Esophagus muscularis mucosa (tissue), 4 donors: Measurements from ENCODE around the gene FSD1L. TPM values are rescaled to one million over a fixed set of nuclear protein-coding genes. Genes with fewer than 3 reads are reported as not detected.

Source experiments
- DNase-seq: peaks from one replicate; pipeline ENCODE4 v3.0.0-alpha.2; 2017; ENCODE audit errors: extremely low spot score
- H3K27ac ChIP-seq, 4 donors: fragments of 200-600 bp; sonication (generic); replicated peaks in 1 of 4; 1 replicate in 3 of 4; 2 replicates in 1 of 4; pipeline ENCODE4 v1.5.1; 2016 to 2019; ENCODE audit warnings: mild to moderate bottlenecking in 1 of 4
- H3K27me3 ChIP-seq, 4 donors: fragments of 200-600 bp; sonication (generic); one replicate each; pipeline versions ENCODE4 v1.5.1 to v1.6.0; 2016 to 2019
- H3K36me3 ChIP-seq, 4 donors: fragments of 200-600 bp; sonication (generic); one replicate each; pipeline ENCODE4 v1.5.1; 2016 to 2019
- H3K4me1 ChIP-seq, 4 donors: fragments of 200-600 bp; sonication (generic); one replicate each; pipeline ENCODE4 v1.5.1; 2016 to 2019
- H3K4me3 ChIP-seq, 4 donors: fragments of 200-600 bp; sonication (generic); 1 replicate in 2 of 4; 2 replicates in 2 of 4; pipeline ENCODE4 v1.5.1; 2016 to 2019; ENCODE audit warnings: mild to moderate bottlenecking in 4 of 4, moderate library complexity in 1 of 4
- H3K9me3 ChIP-seq, 4 donors: fragments of 200-600 bp; sonication (generic); 1 replicate in 3 of 4; 2 replicates in 1 of 4; pipeline ENCODE4 v1.5.1; 2016 to 2019
- CTCF ChIP-seq, 3 experiments: fragments of 200-600 bp in 2 of 3; fragments of 450-650 bp in 1 of 3; sonication (generic) in 2 of 3; IDR thresholded peaks; one replicate each; pipeline ENCODE4 v1.5.1; 2017 to 2019; ENCODE audit warnings: antibody characterized with exemption in 3 of 3, mild to moderate bottlenecking in 2 of 3, moderate library complexity in 1 of 3
- EP300 ChIP-seq: sonication (generic); formaldehyde crosslinking; IDR thresholded peaks from one replicate; pipeline ENCODE4 v1.6.1; 2017; ENCODE audit warnings: antibody characterized with exemption
- POLR2A ChIP-seq: fragments of 450-650 bp; IDR thresholded peaks from one replicate; pipeline ENCODE4 v1.6.1; 2017; ENCODE audit warnings: antibody characterized with exemption, moderate library complexity, mild to moderate bottlenecking, low read depth
- POLR2AphosphoS5 ChIP-seq, 2 donors: sonication (generic); formaldehyde crosslinking; IDR thresholded peaks; one replicate each; pipeline ENCODE4 v1.6.1; 2017; ENCODE audit warnings: antibody characterized with exemption in 2 of 2
- whole genome bisulfite sequencing: methylation state at CpG from one replicate; pipeline ENCODE4 v1.1.5; 2018; 5-methylcytosine and 5-hydroxymethylcytosine counted together
- intact Hi-C: fragments of 100-400 bp; cut with DNase I; formaldehyde crosslinking; loops from one replicate; pipeline ENCODE4 v1.15.1; 2023
- total RNA-seq, 4 donors: library from RNA; depleted of rRNA; stranded (reverse); fragments of >200 nt; gene quantifications; one replicate each; pipeline versions ENCODE4 v1.1.0 to v1.2.1, GENCODE V29; 2016

Gene FSD1L
- total RNA-seq, 4 donors from 2014 or later = 2.2 to 5.4 (median 2.6) TPM

DNA sequence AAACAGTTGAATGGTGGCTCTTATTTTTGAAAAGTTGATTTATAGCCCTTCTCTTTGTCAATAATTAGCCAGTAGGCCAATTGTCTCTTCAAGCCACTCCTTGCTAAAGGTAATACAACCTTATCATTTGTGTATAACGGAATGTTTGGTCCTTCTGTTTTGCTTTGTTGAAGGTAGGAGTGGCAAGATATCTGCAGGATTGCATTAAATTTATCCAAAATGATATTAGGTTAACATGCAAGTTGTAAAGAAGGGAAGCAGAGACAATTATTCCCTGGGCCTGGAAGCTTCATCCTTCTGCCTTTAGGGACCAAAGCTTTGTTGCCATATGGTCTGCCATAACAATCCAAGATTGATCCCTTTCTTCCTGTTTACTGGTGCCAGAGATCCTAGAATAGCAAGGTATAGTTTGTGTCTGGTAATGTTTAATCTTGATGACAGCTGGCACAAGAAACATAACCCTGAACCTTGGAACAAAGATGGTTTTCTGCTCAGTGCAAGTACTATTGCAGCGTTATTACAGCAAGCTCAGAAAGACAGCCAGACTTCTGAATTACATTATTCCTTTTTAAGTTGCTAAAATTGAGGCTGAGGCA, 15.5 kb upstream of the FSD1L start:
- DNase-seq = no peak
- intact Hi-C loops = no loop called here
- TF ChIP-seq CTCF (IDR thresholded peaks at IDR 0.05) (no peak), EP300 (no peak), POLR2AphosphoS5 (IDR thresholded peaks at IDR 0.05) (no peak), POLR2A (no peak)
- no peaks in the 10 kb centered on the region for H3K27me3 ChIP-seq
- no peak overlapping the region for H3K4me3 ChIP-seq
- H3K4me1 ChIP-seq = peaks cover 0 to 16% (median 15%) of the 10 kb centered on the region in 4 donors
- H3K36me3 ChIP-seq = no peaks in the 10 kb centered on the region
- no peaks in the 10 kb centered on the region for H3K9me3 ChIP-seq
- no peak overlapping the region for H3K27ac ChIP-seq
- 62% methylated on average over 2 of the region's 2 CpGs for WGBS

DNA sequence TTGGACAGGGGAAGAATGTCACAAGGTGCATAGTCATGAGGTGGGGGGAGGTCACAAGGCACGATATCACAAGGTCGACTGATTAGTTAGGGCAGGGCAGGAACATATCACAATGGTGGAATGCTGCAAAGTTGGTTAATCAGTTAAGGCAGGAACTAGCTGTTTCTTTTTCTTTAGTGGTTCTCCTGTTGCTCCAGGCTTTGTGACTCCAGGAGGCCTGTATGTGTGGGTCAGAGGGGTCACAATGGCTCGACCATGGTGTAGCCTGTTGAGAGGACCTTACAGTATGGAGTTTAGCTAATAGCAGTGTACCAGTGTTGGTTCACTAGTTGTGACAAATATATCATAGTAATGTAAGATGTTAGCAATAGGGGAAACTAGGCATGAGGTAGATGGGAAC, 12.4 kb upstream of the FSD1L start:
- no peak overlapping the region for H3K27ac ChIP-seq
- 85% methylated on average over 3 of the region's 3 CpGs for WGBS
- H3K27me3 ChIP-seq = no peaks in the 10 kb centered on the region
- TF ChIP-seq CTCF (IDR thresholded peaks at IDR 0.05) = no peak
- no peak for TF ChIP-seq EP300
- no peak for TF ChIP-seq POLR2A
- no peak for TF ChIP-seq POLR2AphosphoS5 (IDR thresholded peaks at IDR 0.05)
- no peaks in the 10 kb centered on the region for H3K36me3 ChIP-seq
- intact Hi-C loops = no loop called here
- peaks cover 0 to 16% (median 15%) of the 10 kb centered on the region in 4 donors for H3K4me1 ChIP-seq
- H3K9me3 ChIP-seq = no peaks in the 10 kb centered on the region
- no peak for DNase-seq
- no peak overlapping the region for H3K4me3 ChIP-seq

GRCh38 chr9:105436783-105437182, 11.1 kb upstream of the FSD1L start:
- 86% methylated on average over 4 of the region's 4 CpGs for WGBS
- TF ChIP-seq CTCF (IDR thresholded peaks at IDR 0.05) (no peak), EP300 (no peak), POLR2A (no peak), POLR2AphosphoS5 (IDR thresholded peaks at IDR 0.05) (no peak)
- intact Hi-C loops = no loop called here
- no peak for DNase-seq
- Histone ChIP-seq H3K4me3 (no peak overlapping the region), H3K36me3 (no peaks in the 10 kb centered on the region), H3K27me3 (no peaks in the 10 kb centered on the region), H3K27ac (no peak overlapping the region), H3K4me1 (peaks cover 0 to 15% (median 14%) of the 10 kb centered on the region in 4 donors), H3K9me3 (no peaks in the 10 kb centered on the region)

DNA sequence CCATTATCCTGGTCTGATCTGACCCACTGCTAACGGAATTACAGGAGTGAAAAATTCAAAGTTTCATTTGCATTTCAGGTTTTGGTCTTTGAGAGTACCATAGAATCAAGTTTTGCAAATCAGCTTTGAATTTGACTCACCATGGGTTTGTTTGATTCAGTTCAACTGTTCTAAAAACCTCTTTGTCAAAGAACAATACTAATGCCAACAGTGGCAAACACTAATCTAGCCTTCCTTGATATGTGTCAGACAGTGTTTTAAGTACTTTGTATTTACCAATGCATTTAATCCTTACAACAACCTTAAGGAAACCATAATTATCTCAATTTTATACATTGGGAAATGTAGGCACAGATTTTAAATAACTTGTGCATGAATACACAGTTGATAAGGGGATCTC, 10.1 kb upstream of the FSD1L start:
- WGBS = 87% methylated on average over 1 of the region's 1 CpG
- Histone ChIP-seq H3K9me3 (no peaks in the 10 kb centered on the region), H3K27me3 (no peaks in the 10 kb centered on the region), H3K4me3 (no peak overlapping the region), H3K4me1 (peaks cover 0 to 6% (median 6%) of the 10 kb centered on the region in 4 donors), H3K36me3 (no peaks in the 10 kb centered on the region), H3K27ac (no peak overlapping the region)
- intact Hi-C loops = no loop called here
- TF ChIP-seq POLR2AphosphoS5 (IDR thresholded peaks at IDR 0.05) (no peak), EP300 (no peak), POLR2A (no peak), CTCF (IDR thresholded peaks at IDR 0.05) (no peak)
- DNase-seq = no peak
